ENCODE results near the gene HPGD.

- TF ChIP-seq CTCF (IDR thresholded peaks at IDR 0.05) (no peak), POLR2AphosphoS5 (IDR thresholded peaks at IDR 0.05; ENCODE audit: insufficient read depth in 1 of 2, low read depth in 1 of 2) (no peak), POLR2A (IDR thresholded peaks at IDR 0.05) (no peak)
Observed at GRCh38 chr4:174496631-174497432, 25.5 kb downstream of the HPGD start.
